ENCODE measurements around the gene TUSC7.

DNA sequence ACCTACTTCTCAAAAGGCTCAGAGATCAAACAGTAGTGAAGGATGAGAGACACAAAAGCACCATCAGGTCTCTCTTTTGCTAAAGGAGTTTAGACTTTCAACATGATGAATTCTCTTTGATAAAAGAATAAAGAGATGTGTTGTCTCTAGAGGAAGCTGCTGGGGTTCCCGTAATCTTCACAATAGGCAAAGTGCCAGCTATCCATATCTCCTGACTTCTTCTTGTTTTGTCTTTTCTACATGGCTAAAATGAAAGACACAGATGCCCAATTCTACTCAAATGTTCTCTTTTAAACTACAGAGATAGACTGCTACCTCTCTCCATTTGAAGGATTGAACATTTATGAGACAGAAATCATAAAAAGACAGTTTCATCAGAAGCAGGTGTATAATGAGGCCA lies 38.4 kb upstream of the TUSC7 start:
- no peak for TF ChIP-seq BHLHE40 (IDR thresholded peaks at IDR 0.05; ENCODE audit: borderline replicate concordance)
- TF ChIP-seq FOXK2 (IDR thresholded peaks at IDR 0.05), result no peak
- no peak for TF ChIP-seq SP1 (IDR thresholded peaks at IDR 0.05)
- TF ChIP-seq NFRKB (IDR thresholded peaks at IDR 0.05), result no peak
- no peak for TF ChIP-seq FOXA1 (IDR thresholded peaks at IDR 0.05)
- TF ChIP-seq ELF4 (IDR thresholded peaks at IDR 0.05), result no peak
- TF ChIP-seq, protein P1, sequence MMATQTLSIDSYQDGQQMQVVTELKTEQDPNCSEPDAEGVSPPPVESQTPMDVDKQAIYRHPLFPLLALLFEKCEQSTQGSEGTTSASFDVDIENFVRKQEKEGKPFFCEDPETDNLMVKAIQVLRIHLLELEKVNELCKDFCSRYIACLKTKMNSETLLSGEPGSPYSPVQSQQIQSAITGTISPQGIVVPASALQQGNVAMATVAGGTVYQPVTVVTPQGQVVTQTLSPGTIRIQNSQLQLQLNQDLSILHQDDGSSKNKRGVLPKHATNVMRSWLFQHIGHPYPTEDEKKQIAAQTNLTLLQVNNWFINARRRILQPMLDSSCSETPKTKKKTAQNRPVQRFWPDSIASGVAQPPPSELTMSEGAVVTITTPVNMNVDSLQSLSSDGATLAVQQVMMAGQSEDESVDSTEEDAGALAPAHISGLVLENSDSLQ (IDR thresholded peaks at IDR 0.05), result no peak
- TF ChIP-seq CTBP1 (IDR thresholded peaks at IDR 0.05; ENCODE audit: borderline replicate concordance), result no peak
- no peak for TF ChIP-seq TARDBP (IDR thresholded peaks at IDR 0.05)
- TF ChIP-seq ZNF384 (IDR thresholded peaks at IDR 0.05), result no peak
- no peak for TF ChIP-seq FOXM1 (IDR thresholded peaks at IDR 0.05; ENCODE audit: borderline replicate concordance)

Measured in HEK293T (cell line).